Measurements from ENCODE around the gene PSME1. TPM values are rescaled to one million over a fixed set of nuclear protein-coding genes. Genes with fewer than 3 reads are reported as not detected.

PSME1 gene
- total and polyA plus RNA-seq, 5 donors from 2014 or later: 294 to 1,230 (median 825) TPM

GRCh38 chr14:24093901-24094840 is 41.8 kb upstream of the PSME1 start, which contains the start of gene PCK2:
Gene PCK2 (plus strand): TSS chr14:24094311. CDS start chr14:24094406, 95 bp downstream.
- H3K4me3 Mint-ChIP-seq: peak within 1 kb of the TSS; percentile 89 to 99 (median 99)
- peak; percentile 52 to 84 (median 76) for DNase-seq
- H3K4me1 Mint-ChIP-seq: peaks cover 8 to 41% (median 25%) of the 10 kb centered on the region in 4 donors
- peaks cover 25% of the 10 kb centered on the region for H3K4me1 ChIP-seq (ENCODE audit: control insufficient read depth, insufficient read depth, low read length, poor library complexity, severe bottlenecking)
- H3K27ac ChIP-seq (ENCODE audit: insufficient read depth, low read length, poor library complexity, severe bottlenecking): peak within 1 kb of the TSS; percentile 86
- H3K9me3 Mint-ChIP-seq: no peaks in the 10 kb centered on the region
- ATAC-seq (ENCODE audit: low read depth in 2 of 2): peak; percentile 71 to 76
- H3K36me3 Mint-ChIP-seq: peaks cover 4% of the 10 kb centered on the region
- H3K27me3 Mint-ChIP-seq: no peaks in the 10 kb centered on the region
- peak within 1 kb of the TSS; percentile 96 to 99 (median 97) for H3K27ac Mint-ChIP-seq
- peak within 1 kb of the TSS; percentile 82 for H3K4me3 ChIP-seq (ENCODE audit: low read depth, low read length)
- peaks cover 14% of the 10 kb centered on the region for H3K36me3 ChIP-seq (ENCODE audit: control insufficient read depth, insufficient read depth, low read length)
- H3K27me3 ChIP-seq (ENCODE audit: control insufficient read depth, insufficient read depth, low read length): no peaks in the 10 kb centered on the region
- H3K9me3 ChIP-seq (ENCODE audit: control insufficient read depth in 2 of 2, low read length in 2 of 2): no peaks in the 10 kb centered on the region

DNA sequence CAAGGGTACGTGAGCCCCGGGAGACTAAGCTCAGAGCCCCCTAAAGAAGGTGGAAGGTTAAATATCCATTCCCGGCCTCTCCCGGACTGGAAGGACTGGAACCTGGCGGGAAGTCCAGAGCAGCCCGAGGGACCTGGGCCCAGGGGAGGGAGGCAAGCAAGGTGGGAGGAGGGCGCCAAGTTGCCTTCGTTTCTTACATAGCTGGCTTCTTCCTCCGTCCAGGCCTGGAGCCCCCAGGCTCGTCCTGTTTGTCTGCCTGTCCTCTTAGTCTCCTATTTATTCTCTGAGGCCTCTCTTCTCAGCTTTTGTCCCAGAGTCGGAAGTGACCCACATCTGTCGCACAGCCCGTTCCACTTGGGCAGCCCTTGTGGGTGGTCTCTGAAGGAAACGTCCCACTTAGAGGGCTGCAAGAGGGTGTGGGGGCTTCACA is 41.1 kb upstream of the PSME1 start:
- H3K4me3 Mint-ChIP-seq: peak overlapping the region; percentile 89 to 99 (median 99)
- H3K4me1 ChIP-seq (ENCODE audit: control insufficient read depth, insufficient read depth, low read length, poor library complexity, severe bottlenecking): peaks cover 25% of the 10 kb centered on the region
- H3K9me3 Mint-ChIP-seq: no peaks in the 10 kb centered on the region
- peak in 1 of 3 donors; percentile 53 for DNase-seq
- H3K27ac Mint-ChIP-seq: peak overlapping the region; percentile 96 to 99 (median 97)
- ATAC-seq (ENCODE audit: low read depth in 2 of 2): no peak
- H3K27me3 Mint-ChIP-seq: no peaks in the 10 kb centered on the region
- H3K4me3 ChIP-seq (ENCODE audit: low read depth, low read length): peak overlapping the region; percentile 82
- peaks cover 7% of the 10 kb centered on the region for H3K36me3 Mint-ChIP-seq
- H3K4me1 Mint-ChIP-seq: peaks cover 8 to 43% (median 23%) of the 10 kb centered on the region in 4 donors
- H3K9me3 ChIP-seq (ENCODE audit: control insufficient read depth in 2 of 2, low read length in 2 of 2): no peaks in the 10 kb centered on the region
- peak overlapping the region; percentile 86 for H3K27ac ChIP-seq (ENCODE audit: insufficient read depth, low read length, poor library complexity, severe bottlenecking)
- no peaks in the 10 kb centered on the region for H3K27me3 ChIP-seq (ENCODE audit: control insufficient read depth, insufficient read depth, low read length)
- peaks cover 20% of the 10 kb centered on the region for H3K36me3 ChIP-seq (ENCODE audit: control insufficient read depth, insufficient read depth, low read length)

DNA sequence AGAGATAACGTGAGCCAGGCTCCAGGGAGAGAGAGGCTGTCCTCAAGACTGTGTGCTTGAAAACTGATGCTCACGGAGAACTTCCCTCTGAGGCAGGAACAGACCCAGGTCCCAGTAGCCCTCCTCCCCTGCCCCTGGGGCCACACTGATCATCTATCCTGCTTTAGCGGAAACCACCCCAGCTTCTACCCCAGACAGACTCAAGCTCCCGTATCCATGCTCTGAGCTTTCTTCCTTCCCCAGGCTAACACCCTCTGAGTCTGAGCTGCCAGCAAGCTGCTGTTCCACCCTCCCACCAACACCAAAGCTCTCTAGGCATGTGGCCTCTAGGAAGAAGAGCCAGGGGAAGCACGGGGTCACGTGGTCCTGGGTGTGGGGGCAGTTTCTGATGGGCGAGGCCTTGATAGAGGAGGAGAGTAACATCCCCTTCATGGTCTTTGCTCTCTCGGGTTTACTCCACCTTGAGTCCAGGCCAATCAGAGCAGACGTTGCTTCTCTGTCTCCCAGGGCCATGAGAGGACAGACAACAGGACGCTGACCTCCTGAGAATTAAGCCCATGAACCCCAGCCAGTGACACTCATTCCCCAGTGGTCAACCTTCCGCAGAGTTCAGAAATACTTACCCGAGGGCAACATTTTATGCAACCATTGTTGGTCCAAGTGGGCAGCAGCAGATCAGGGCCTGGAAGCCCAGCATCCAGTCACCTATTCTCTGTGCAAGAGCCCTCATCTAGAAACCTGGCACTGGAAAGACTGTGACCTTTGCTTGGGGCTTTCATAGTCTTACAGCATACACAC is 40.5 kb upstream of the PSME1 start:
- DNase-seq (peak; percentile 12 to 84 (median 35)), ATAC-seq (ENCODE audit: low read depth in 2 of 2) (peak; percentile 17 to 27)
- peak overlapping the region; percentile 82 for H3K4me3 ChIP-seq (ENCODE audit: low read depth, low read length)
- no peaks in the 10 kb centered on the region for H3K27me3 ChIP-seq (ENCODE audit: control insufficient read depth, insufficient read depth, low read length)
- Mint-ChIP-seq H3K4me1 (peaks cover 7 to 39% (median 23%) of the 10 kb centered on the region in 4 donors), H3K9me3 (no peaks in the 10 kb centered on the region), H3K36me3 (peaks cover 10% of the 10 kb centered on the region), H3K27ac (peak overlapping the region; percentile 96 to 99 (median 97)), H3K27me3 (no peaks in the 10 kb centered on the region), H3K4me3 (peak overlapping the region; percentile 89 to 99 (median 99))
- H3K27ac ChIP-seq (ENCODE audit: insufficient read depth, low read length, poor library complexity, severe bottlenecking): peak overlapping the region; percentile 86
- peaks cover 22% of the 10 kb centered on the region for H3K4me1 ChIP-seq (ENCODE audit: control insufficient read depth, insufficient read depth, low read length, poor library complexity, severe bottlenecking)
- H3K36me3 ChIP-seq (ENCODE audit: control insufficient read depth, insufficient read depth, low read length): peaks cover 22% of the 10 kb centered on the region
- H3K9me3 ChIP-seq (ENCODE audit: control insufficient read depth in 2 of 2, low read length in 2 of 2): no peaks in the 10 kb centered on the region

GRCh38 chr14:24096545-24097181 is 39.3 kb upstream of the PSME1 start:
- Histone ChIP-seq H3K27me3 (ENCODE audit: control insufficient read depth, insufficient read depth, low read length) (no peaks in the 10 kb centered on the region), H3K9me3 (ENCODE audit: control insufficient read depth in 2 of 2, low read length in 2 of 2) (no peaks in the 10 kb centered on the region), H3K4me1 (ENCODE audit: control insufficient read depth, insufficient read depth, low read length, poor library complexity, severe bottlenecking) (peaks cover 19% of the 10 kb centered on the region), H3K27ac (ENCODE audit: insufficient read depth, low read length, poor library complexity, severe bottlenecking) (no peak overlapping the region), H3K4me3 (ENCODE audit: low read depth, low read length) (no peak overlapping the region), H3K36me3 (ENCODE audit: control insufficient read depth, insufficient read depth, low read length) (peaks cover 26% of the 10 kb centered on the region)
- DNase-seq (no peak), ATAC-seq (ENCODE audit: low read depth in 2 of 2) (no peak)
- H3K36me3 Mint-ChIP-seq: peaks cover 17% of the 10 kb centered on the region
- peak overlapping the region; percentile 66 to 99 (median 72) for H3K4me3 Mint-ChIP-seq
- no peaks in the 10 kb centered on the region for H3K9me3 Mint-ChIP-seq
- H3K27ac Mint-ChIP-seq: peak overlapping the region; percentile 55 to 79 (median 69)
- no peaks in the 10 kb centered on the region for H3K27me3 Mint-ChIP-seq
- H3K4me1 Mint-ChIP-seq: peaks cover 4 to 35% (median 22%) of the 10 kb centered on the region in 4 donors

GRCh38 chr14:24098229-24098926 is 37.6 kb upstream of the PSME1 start:
- Mint-ChIP-seq H3K9me3 (no peaks in the 10 kb centered on the region), H3K4me1 (peaks cover 4 to 30% (median 14%) of the 10 kb centered on the region in 4 donors), H3K4me3 (peak overlapping the region in 1 of 4 donors; percentile 47), H3K27ac (no peak overlapping the region), H3K36me3 (peaks cover 30% of the 10 kb centered on the region), H3K27me3 (no peaks in the 10 kb centered on the region)
- ATAC-seq (ENCODE audit: low read depth in 2 of 2): no peak
- Histone ChIP-seq H3K4me1 (ENCODE audit: control insufficient read depth, insufficient read depth, low read length, poor library complexity, severe bottlenecking) (peaks cover 18% of the 10 kb centered on the region), H3K36me3 (ENCODE audit: control insufficient read depth, insufficient read depth, low read length) (peaks cover 37% of the 10 kb centered on the region), H3K27me3 (ENCODE audit: control insufficient read depth, insufficient read depth, low read length) (no peaks in the 10 kb centered on the region), H3K4me3 (ENCODE audit: low read depth, low read length) (no peak overlapping the region), H3K9me3 (ENCODE audit: control insufficient read depth in 2 of 2, low read length in 2 of 2) (no peaks in the 10 kb centered on the region), H3K27ac (ENCODE audit: insufficient read depth, low read length, poor library complexity, severe bottlenecking) (no peak overlapping the region)
- no peak for DNase-seq

- H3K36me3 ChIP-seq (ENCODE audit: control insufficient read depth, insufficient read depth, low read length): peaks cover 38% of the 10 kb centered on the region
- Mint-ChIP-seq H3K27ac (no peak overlapping the region), H3K27me3 (no peaks in the 10 kb centered on the region), H3K36me3 (peaks cover 36% of the 10 kb centered on the region), H3K9me3 (no peaks in the 10 kb centered on the region), H3K4me1 (peaks cover 4 to 24% (median 12%) of the 10 kb centered on the region in 4 donors), H3K4me3 (peak overlapping the region in 1 of 4 donors; percentile 47)
- ATAC-seq (ENCODE audit: low read depth in 2 of 2) (no peak), DNase-seq (no peak)
- no peaks in the 10 kb centered on the region for H3K9me3 ChIP-seq (ENCODE audit: control insufficient read depth in 2 of 2, low read length in 2 of 2)
- no peak overlapping the region for H3K4me3 ChIP-seq (ENCODE audit: low read depth, low read length)
- peaks cover 11% of the 10 kb centered on the region for H3K4me1 ChIP-seq (ENCODE audit: control insufficient read depth, insufficient read depth, low read length, poor library complexity, severe bottlenecking)
- no peak overlapping the region for H3K27ac ChIP-seq (ENCODE audit: insufficient read depth, low read length, poor library complexity, severe bottlenecking)
- no peaks in the 10 kb centered on the region for H3K27me3 ChIP-seq (ENCODE audit: control insufficient read depth, insufficient read depth, low read length)
These were observed 36.8 kb upstream of the PSME1 start for GRCh38 chr14:24098927-24099813.

Measured in CD4-positive, CD25-positive, alpha-beta regulatory T cell (primary cell).